NCI-H2081 treated with DMSO at 0.1 percent for 48 hours (cell line): ENCODE data around the gene RNF213.
"Not testable (repeated sequence)": the region's sequence is repeated elsewhere in the genome, so short reads cannot be mapped to it uniquely, and the experiment has no call there.

Source experiments
- DNase-seq: peaks from one replicate; lab custom pipeline; 2025; lab: John Stamatoyannopoulos, UW

The RNF213 gene

GRCh38 chr17:80319999-80320344, 59.3 kb downstream of the RNF213 start:
- no peak for DNase-seq

GRCh38 chr17:80320496-80320895, 59.8 kb downstream of the RNF213 start:
- no peak for DNase-seq

DNA sequence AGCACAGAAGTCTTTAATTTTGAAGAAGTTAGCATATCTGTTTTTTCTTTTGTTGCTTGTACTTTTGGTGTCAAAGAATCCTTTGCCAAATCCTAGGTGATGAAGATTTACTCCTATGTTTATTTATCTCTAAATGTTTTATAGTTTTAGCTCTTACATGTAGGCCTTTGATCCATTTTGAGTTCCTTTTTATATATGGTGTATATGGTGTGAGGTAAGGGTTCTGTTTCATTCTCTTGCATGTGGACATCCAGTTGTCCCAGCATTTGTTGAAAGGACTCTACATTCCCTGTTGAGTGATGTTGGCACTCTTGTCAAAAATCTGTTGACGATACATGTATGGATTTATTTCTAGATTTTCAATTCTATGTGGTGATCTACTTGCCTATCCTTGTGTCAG, 62.2 kb downstream of the RNF213 start:
- DNase-seq: no peak

DNA sequence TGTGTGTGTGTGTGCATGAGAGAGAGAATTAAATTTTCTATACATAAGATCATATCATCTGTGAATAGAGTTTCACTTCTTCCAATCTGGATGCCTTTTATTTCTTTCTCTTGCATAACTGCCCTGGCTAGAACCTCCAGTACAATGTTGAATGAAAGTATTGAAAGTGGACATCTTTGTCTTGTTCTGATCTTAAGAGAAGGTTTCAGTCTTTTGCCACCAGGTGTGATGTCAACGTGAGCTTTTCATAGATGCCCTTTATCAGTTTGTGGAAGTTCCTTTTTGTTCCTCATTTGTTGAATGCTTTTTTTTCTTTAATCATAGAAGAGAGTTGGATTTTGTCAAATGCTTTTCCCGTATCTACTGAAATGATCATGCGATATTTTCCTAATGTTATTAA, 63.3 kb downstream of the RNF213 start:
- no peak for DNase-seq

DNA sequence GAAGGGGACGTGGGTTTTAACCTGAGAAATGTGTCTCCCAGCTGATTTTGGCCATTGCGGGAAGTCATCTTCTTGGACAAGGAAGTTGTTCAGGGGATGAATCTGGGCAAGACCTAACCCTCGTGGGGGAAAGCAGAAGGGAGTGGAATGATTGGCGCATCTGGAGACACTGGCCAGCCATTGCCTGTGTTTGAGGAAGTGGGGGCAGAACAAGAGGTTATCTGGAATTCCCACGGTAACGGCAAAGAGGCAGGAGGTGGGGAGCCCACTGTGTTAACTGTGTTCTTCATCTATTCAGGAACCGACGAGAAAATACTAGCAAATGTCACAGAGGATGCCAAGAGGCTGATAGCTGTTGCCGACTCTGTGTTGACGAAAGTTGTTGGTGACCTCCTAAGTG, 66.9 kb downstream of the RNF213 start:
- no peak for DNase-seq

GRCh38 chr17:80328634-80329380, 68.2 kb downstream of the RNF213 start:
- DNase-seq: no peak

DNA sequence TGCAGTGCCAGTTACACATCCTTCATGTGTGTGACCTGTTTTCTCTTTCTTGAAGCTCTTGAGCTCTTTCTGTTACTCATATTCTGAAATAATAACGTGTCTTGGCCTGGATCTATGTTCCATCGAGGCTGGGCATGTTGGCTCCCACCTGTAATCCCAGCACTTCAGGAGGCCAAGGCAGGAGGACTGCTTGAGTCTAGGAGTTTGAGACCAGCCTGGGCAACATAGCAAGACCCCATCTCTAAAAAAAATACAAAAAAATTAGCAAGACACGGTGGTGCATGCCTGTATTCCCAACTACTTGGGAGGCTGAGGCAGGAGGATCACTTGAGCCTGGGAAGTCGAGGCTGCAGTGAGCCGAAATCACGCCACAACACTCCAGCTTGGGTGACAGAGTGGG, 68.8 kb downstream of the RNF213 start:
- not testable (repeated sequence) for DNase-seq

GRCh38 chr17:80330276-80330675, 69.6 kb downstream of the RNF213 start:
- no peak for DNase-seq

DNA sequence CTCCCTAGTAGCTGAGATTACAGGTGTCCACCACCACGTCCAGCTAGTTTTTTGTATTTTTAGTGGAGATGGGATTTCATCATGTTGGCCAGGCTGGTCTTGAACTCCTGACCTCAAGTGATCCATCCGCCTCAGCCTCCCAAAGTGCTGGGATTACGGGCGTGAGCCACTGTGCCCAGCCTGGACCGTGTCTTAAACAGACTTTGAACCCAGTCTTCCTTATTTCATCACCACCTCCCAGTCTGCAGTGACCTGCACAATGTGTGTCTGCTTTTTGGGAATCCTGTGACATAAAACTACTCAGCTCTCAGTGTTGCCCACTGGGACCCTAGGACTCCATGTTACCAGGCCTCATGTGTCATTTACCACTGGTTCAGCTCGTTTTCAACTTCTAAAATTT, 70.3 kb downstream of the RNF213 start:
- not testable (repeated sequence) for DNase-seq

DNA sequence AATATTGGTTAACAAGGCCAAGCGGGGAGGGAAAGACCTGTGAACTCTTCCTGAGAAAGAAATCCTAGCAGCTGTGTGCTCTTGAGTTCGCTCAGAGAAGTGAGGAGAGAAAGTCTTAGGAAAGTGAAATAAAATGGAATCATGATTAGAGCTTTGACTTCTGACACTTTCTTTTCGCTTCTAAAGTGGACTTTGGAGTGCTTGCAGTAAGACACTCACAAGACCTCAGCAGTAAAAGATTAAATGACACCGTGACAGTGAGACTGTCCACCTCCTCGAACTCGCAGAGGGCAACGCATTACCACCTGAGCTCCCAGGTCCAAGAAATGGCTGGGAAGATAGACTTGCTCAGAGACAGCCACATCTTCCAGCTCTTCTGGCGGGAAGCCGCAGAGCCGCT, 71.2 kb downstream of the RNF213 start:
- DNase-seq: no peak

DNA sequence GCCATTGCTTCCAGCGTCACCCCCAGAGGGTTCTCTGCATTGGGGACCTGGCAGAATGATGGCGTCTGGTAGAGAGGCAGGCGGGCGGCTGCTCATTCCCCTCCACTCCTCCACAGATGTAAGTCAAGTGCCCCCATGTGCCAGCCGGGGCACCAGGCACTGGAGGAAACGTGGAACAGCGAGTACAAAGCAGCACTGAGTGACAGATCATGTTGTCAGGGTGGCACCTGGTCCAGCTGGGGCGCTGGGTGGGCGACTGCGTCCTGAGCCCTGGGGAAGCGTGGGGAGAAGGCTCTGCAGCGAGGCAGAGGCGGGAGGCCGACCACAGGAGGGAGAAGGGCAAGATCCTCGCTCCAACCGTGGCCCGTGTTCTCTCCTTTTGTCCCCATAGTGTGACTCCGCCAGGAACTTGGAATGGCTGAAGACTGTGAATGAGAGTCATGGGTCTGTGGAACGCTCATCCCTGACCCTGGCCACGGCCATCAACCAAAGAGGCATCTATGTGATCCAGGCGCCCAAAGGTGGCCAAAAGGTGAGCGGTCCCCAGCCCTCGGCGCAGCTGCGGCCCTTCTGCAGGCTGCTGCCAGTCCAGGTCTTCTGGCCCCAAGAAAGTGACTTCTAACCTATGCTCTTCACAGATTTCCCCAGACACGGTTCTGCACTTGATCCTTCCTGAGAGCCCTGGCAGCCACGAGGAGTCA, 76.7 kb downstream of the RNF213 start:
- no peak for DNase-seq

- DNase-seq: no peak
Observed at GRCh38 chr17:80339118-80339517, 78.5 kb downstream of the RNF213 start.

DNA sequence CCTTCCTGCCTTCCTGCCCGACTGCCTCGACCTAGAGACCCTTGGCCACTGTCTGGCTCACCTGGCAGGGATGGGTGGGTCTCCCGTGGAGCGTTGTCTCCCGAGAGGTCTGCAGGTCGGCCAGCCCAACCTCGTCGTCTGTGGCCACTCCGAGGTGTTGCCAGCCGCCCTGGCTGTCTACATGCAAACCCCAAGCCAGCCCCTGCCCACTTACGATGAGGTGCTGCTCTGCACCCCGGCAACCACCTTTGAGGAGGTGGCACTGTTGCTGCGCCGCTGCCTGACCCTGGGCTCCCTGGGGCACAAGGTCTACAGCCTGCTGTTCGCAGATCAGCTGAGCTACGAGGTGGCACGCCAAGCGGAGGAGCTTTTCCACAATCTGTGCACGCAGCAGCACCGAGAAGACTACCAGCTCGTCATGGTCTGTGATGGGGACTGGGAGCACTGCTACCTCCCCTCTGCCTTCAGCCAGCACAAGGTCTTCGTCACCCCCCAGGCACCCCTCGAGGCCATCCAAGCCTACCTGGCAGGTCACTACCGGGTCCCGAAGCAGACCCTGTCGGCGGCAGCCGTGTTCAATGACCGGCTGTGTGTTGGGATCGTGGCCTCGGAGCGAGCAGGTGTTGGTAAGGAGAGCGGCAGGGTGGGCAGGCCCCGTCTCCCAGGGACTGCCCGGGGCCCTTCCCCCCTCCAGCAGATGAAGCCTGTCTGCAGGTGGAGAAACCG, 79.2 kb downstream of the RNF213 start:
- no peak for DNase-seq

GRCh38 chr17:80345321-80345720, 84.7 kb downstream of the RNF213 start:
- no peak for DNase-seq

- DNase-seq: no peak
Observed at GRCh38 chr17:80345841-80346497, 85.3 kb downstream of the RNF213 start.

DNA sequence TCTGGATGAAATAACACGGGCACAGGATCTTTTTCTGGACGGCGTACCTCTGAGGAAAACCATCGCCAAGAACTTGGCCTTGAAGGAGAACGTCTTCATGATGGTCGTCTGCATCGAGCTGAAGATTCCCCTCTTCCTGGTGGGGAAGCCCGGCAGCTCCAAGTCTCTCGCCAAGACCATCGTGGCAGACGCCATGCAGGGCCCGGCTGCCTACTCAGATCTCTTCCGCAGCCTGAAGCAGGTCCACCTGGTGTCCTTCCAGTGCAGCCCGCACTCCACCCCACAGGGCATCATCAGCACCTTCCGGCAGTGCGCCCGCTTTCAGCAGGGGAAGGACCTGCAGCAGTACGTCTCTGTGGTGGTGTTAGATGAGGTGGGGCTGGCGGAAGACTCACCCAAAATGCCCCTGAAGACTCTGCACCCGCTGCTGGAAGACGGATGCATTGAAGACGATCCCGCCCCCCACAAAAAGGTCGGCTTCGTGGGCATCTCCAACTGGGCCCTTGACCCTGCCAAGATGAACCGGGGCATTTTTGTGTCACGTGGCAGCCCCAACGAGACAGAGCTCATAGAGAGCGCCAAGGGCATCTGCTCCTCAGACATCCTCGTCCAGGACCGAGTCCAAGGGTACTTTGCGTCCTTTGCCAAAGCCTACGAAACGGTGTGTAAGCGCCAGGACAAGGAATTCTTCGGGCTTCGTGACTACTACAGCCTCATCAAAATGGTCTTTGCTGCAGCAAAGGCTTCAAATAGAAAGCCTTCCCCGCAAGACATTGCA, 86.0 kb downstream of the RNF213 start:
- no peak for DNase-seq

- DNase-seq: no peak
Observed at GRCh38 chr17:80347536-80347935, 86.9 kb downstream of the RNF213 start.

GRCh38 chr17:80347948-80348351, 87.3 kb downstream of the RNF213 start:
- DNase-seq: no peak

GRCh38 chr17:80348551-80349150, 88.0 kb downstream of the RNF213 start:
- DNase-seq: no peak

GRCh38 chr17:80349151-80349651, 88.5 kb downstream of the RNF213 start:
- DNase-seq: no peak

DNA sequence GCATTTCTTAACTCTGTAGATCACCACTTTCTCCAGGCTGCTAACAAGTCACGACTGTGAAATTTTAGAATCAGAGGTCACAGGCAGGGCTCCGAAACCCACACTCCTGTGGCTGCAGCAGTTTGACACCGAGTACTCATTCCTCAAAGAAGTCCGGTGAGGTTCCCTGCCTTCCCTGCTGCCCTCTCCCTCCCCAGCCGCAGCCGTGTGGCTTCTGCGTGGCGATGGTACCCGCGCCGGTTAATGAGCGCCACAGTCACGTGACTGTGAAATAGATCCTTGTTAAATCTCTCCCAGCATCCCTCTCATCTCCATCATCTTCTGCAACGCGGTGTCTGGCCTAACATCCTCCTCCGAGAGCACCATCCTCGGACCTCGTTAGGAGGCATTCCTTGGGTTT, 89.1 kb downstream of the RNF213 start:
- DNase-seq: no peak
